Stomach smooth muscle (tissue), 2 donors: Measurements from ENCODE around the gene RHAG.
"Not testable (repeated sequence)": the region's sequence is repeated elsewhere in the genome, so short reads cannot be mapped to it uniquely, and the experiment has no call there.

Experiments
- H3K27ac ChIP-seq: one replicate; pipeline ENCODE4 v1.7.0; 2013; ENCODE audit warnings: mild to moderate bottlenecking, low read length, inconsistent platforms
- H3K27me3 ChIP-seq, 2 donors: one replicate each; pipeline ENCODE4 v1.7.0; 2013; ENCODE audit warnings: low read length in 2 of 2; ENCODE audit not compliant: insufficient read depth in 2 of 2, control insufficient read depth in 1 of 2
- H3K36me3 ChIP-seq, 2 donors: one replicate each; pipeline ENCODE4 v1.7.0; 2013; ENCODE audit warnings: low read length in 2 of 2; ENCODE audit not compliant: control insufficient read depth in 2 of 2, insufficient read depth in 2 of 2
- H3K4me1 ChIP-seq: one replicate; pipeline ENCODE4 v1.7.0; 2013; ENCODE audit warnings: low read length; ENCODE audit not compliant: control insufficient read depth, insufficient read depth
- H3K4me3 ChIP-seq, 2 donors: one replicate each; pipeline ENCODE4 v1.7.0; 2013; ENCODE audit warnings: low read length in 2 of 2
- H3K9ac ChIP-seq, 2 donors: one replicate each; pipeline ENCODE4 v1.7.0; 2013; ENCODE audit warnings: low read length in 2 of 2, mild to moderate bottlenecking in 1 of 2
- H3K9me3 ChIP-seq, 2 donors: one replicate each; pipeline ENCODE4 v1.7.0; 2013; ENCODE audit warnings: low read length in 2 of 2; ENCODE audit not compliant: control insufficient read depth in 2 of 2
- donor health status: healthy.
- donor health status: Pancreatic carcinoma.

Gene RHAG

GRCh38 chr6:49608275-49608674 lies 28.4 kb downstream of the RHAG start:
- H3K27ac ChIP-seq, H3K4me1 ChIP-seq, H3K9me3 ChIP-seq, H3K9ac ChIP-seq, H3K4me3 ChIP-seq, H3K36me3 ChIP-seq, H3K27me3 ChIP-seq: not testable (repeated sequence)

GRCh38 chr6:49607391-49607982 lies 29.2 kb downstream of the RHAG start:
- H3K9me3 ChIP-seq: no peaks in the 10 kb centered on the region
- H3K27ac ChIP-seq: no peak overlapping the region
- no peaks in the 10 kb centered on the region for H3K4me1 ChIP-seq
- no peaks in the 10 kb centered on the region for H3K36me3 ChIP-seq
- no peak overlapping the region for H3K9ac ChIP-seq
- H3K4me3 ChIP-seq: no peak overlapping the region
- H3K27me3 ChIP-seq: peaks cover 0 to 2% of the 10 kb centered on the region in 2 donors

GRCh38 chr6:49606721-49607390 lies 29.8 kb downstream of the RHAG start:
- Histone ChIP-seq H3K4me1 (no peaks in the 10 kb centered on the region), H3K27ac (no peak overlapping the region), H3K36me3 (no peaks in the 10 kb centered on the region), H3K9me3 (no peaks in the 10 kb centered on the region), H3K9ac (no peak overlapping the region), H3K27me3 (peaks cover 0 to 2% of the 10 kb centered on the region in 2 donors), H3K4me3 (no peak overlapping the region)

GRCh38 chr6:49604080-49604479 lies 32.6 kb downstream of the RHAG start:
- not testable (repeated sequence) for H3K9me3 ChIP-seq, H3K4me3 ChIP-seq

GRCh38 chr6:49587262-49587661 lies 49.4 kb downstream of the RHAG start:
- H3K27me3 ChIP-seq, H3K9me3 ChIP-seq: not testable (repeated sequence)

More at GRCh38 chr6:49604080-49604479, 32.6 kb downstream of the RHAG start:
- not testable (repeated sequence) for H3K9ac ChIP-seq, H3K27ac ChIP-seq, H3K36me3 ChIP-seq, H3K4me1 ChIP-seq, H3K27me3 ChIP-seq

GRCh38 chr6:49582529-49582928 lies 54.1 kb downstream of the RHAG start:
- Histone ChIP-seq H3K27me3 (no peaks in the 10 kb centered on the region), H3K36me3 (no peaks in the 10 kb centered on the region), H3K9ac (no peak overlapping the region), H3K27ac (no peak overlapping the region), H3K4me1 (no peaks in the 10 kb centered on the region), H3K4me3 (no peak overlapping the region), H3K9me3 (no peaks in the 10 kb centered on the region)

More at GRCh38 chr6:49587262-49587661, 49.4 kb downstream of the RHAG start:
- not testable (repeated sequence) for H3K4me3 ChIP-seq, H3K4me1 ChIP-seq, H3K36me3 ChIP-seq, H3K9ac ChIP-seq, H3K27ac ChIP-seq

DNA sequence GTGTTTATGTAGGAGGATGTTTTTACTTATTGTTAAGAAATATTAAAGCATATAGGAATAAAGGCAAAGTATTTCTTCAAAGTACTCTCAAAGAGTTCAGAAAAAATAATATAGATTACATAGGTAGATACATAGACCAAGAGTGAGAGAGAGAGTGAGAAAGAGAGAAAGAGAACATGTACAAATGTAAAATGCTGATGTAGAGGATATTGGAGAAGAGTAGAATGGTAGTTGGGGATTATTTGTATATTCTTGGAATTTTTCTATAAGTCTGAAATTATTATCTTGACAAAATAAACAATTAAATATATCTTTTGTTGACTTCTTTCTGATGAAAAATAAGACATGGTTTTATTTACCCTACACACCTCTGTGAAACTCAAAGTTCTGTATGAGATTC lies 57.0 kb downstream of the RHAG start:
- Histone ChIP-seq H3K27ac (no peak overlapping the region), H3K4me3 (no peak overlapping the region), H3K4me1 (no peaks in the 10 kb centered on the region), H3K9ac (no peak overlapping the region), H3K27me3 (no peaks in the 10 kb centered on the region), H3K36me3 (no peaks in the 10 kb centered on the region), H3K9me3 (no peaks in the 10 kb centered on the region)

- H3K27ac ChIP-seq: no peak overlapping the region
- H3K9me3 ChIP-seq: no peaks in the 10 kb centered on the region
- H3K9ac ChIP-seq: no peak overlapping the region
- no peaks in the 10 kb centered on the region for H3K27me3 ChIP-seq
- H3K4me3 ChIP-seq: no peak overlapping the region
- no peaks in the 10 kb centered on the region for H3K4me1 ChIP-seq
- no peaks in the 10 kb centered on the region for H3K36me3 ChIP-seq
Measured at GRCh38 chr6:49576618-49577017, 60.0 kb downstream of the RHAG start.

GRCh38 chr6:49570474-49571079 lies 66.1 kb downstream of the RHAG start:
- Histone ChIP-seq H3K27ac (no peak overlapping the region), H3K9me3 (no peaks in the 10 kb centered on the region), H3K4me1 (no peaks in the 10 kb centered on the region), H3K4me3 (no peak overlapping the region), H3K36me3 (no peaks in the 10 kb centered on the region), H3K27me3 (no peaks in the 10 kb centered on the region), H3K9ac (no peak overlapping the region)

GRCh38 chr6:49565855-49566254 lies 70.8 kb downstream of the RHAG start:
- Histone ChIP-seq H3K27ac (no peak overlapping the region), H3K4me1 (no peaks in the 10 kb centered on the region), H3K36me3 (no peaks in the 10 kb centered on the region), H3K9me3 (no peaks in the 10 kb centered on the region), H3K27me3 (peaks cover 0 to 2% of the 10 kb centered on the region in 2 donors), H3K9ac (no peak overlapping the region), H3K4me3 (no peak overlapping the region)

DNA sequence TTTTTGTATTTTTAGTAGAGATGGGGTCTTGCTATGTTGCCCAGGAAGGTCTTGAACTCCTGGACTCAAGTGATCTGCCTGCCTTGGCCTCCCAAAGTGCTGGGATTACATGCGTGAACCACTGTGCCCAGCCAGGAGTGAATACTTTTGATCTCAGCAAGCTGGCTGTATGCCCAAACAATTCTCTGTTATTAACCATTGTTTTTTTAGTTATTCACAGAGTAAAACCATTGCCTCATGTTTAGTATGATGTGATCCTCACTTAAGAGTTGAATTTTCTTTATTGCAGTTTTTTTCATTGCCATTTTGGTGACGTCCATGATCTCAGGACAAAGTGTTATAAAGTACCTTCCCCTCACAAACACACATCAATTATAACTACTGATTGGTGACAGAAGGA lies 71.4 kb downstream of the RHAG start:
- no peak overlapping the region for H3K9ac ChIP-seq
- H3K4me3 ChIP-seq: no peak overlapping the region
- H3K27ac ChIP-seq: no peak overlapping the region
- no peaks in the 10 kb centered on the region for H3K9me3 ChIP-seq
- H3K4me1 ChIP-seq: no peaks in the 10 kb centered on the region
- no peaks in the 10 kb centered on the region for H3K36me3 ChIP-seq
- peaks cover 0 to 2% of the 10 kb centered on the region in 2 donors for H3K27me3 ChIP-seq
